ENCODE measurements around the gene HPCA. TPM values are rescaled to one million over a fixed set of nuclear protein-coding genes. Genes with fewer than 3 reads are reported as not detected.

HPCA gene
- total and polyA plus RNA-seq, 2 of the 4 experiments (the other 2 are of a cell fraction), result 0.22 TPM; not detected in 1

DNA sequence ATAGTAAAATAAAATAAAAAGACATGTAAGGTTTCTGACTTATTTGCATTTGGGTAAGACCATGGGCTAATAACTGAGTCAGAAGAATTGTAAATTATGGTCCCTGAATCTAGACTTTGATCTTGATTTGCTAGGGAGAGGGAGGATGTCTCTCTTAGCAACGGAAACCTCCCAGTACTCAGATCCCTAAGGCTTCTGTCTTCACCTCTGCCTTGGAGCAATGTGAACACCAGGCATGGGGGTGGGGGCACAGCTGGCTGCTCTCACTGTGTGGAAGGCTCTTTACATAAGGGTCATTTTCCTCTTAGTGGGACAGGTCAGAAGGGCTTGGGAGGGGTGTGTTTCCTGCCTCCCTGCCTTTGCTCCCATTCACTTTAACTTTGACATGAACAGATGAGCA, 31.9 kb downstream of the HPCA start:
- no peaks in the 10 kb centered on the region for H3K27me3 ChIP-seq (ENCODE audit: control insufficient read depth, insufficient read depth, low read length)
- WGBS, 2 experiments (ENCODE audit: extremely low coverage in 2 of 2, insufficient read length in 1 of 2), result no CpG with 5 or more reads among the region's 1 CpG
- no TSS peak for BruUV-seq (replicated peaks)
- no peak overlapping the region for H2AK5ac ChIP-seq (ENCODE audit: low read depth, low read length)
- intact Hi-C loops (cut with micrococcal nuclease) (no loop called here), dilution Hi-C loops (cut with HindIII; ENCODE audit: low sequenced_read_pairs, unreplicated experiment) (no loop called here), in situ Hi-C loops (cut with MboI; ENCODE audit: low sequenced_read_pairs) (no loop called here)
- H2AK9ac ChIP-seq (replicated peaks; ENCODE audit: low read depth, low read length, poor library complexity), result no peak overlapping the region
- no peaks in the 10 kb centered on the region for H3K79me1 ChIP-seq (ENCODE audit: low read depth in 1 of 2, low read length in 2 of 2)
- H2BK20ac ChIP-seq (ENCODE audit: low read depth, low read length), result no peak overlapping the region
- POLR2A ChIA-PET (ENCODE audit: unreplicated experiment), result no interaction called here
- H4K8ac ChIP-seq (ENCODE audit: low read depth in 2 of 2, low read length in 2 of 2), result no peak overlapping the region
- no peak overlapping the region for H2BK5ac ChIP-seq (ENCODE audit: low read depth, low read length, poor library complexity, severe bottlenecking)
- no peak overlapping the region for H3K18ac ChIP-seq (ENCODE audit: low read depth, low read length)
- CTCF ChIA-PET, result no interaction called here
- H3K27ac ChIP-seq (ENCODE audit: insufficient read depth, low read length), result no peak overlapping the region
- H3K9me3 ChIP-seq (ENCODE audit: control insufficient read depth, insufficient read depth, low read length), result 0 out of 2 replicates have a peak, but pooled peaks cover 2% of the 10 kb centered on the region
- peaks cover 4% of the 10 kb centered on the region for H3K9me1 ChIP-seq (ENCODE audit: insufficient read depth, low read length)
- H3K56ac ChIP-seq (ENCODE audit: extremely low read depth, insufficient read depth, low read length), result no peak overlapping the region
- H3K4me2 ChIP-seq (ENCODE audit: low read depth, low read length), result no peak overlapping the region
- no peak overlapping the region for H2BK120ac ChIP-seq (ENCODE audit: low read depth, low read length)
- ATAC-seq (ENCODE audit: low read depth), result no peak
- TF ChIP-seq, protein P1, sequence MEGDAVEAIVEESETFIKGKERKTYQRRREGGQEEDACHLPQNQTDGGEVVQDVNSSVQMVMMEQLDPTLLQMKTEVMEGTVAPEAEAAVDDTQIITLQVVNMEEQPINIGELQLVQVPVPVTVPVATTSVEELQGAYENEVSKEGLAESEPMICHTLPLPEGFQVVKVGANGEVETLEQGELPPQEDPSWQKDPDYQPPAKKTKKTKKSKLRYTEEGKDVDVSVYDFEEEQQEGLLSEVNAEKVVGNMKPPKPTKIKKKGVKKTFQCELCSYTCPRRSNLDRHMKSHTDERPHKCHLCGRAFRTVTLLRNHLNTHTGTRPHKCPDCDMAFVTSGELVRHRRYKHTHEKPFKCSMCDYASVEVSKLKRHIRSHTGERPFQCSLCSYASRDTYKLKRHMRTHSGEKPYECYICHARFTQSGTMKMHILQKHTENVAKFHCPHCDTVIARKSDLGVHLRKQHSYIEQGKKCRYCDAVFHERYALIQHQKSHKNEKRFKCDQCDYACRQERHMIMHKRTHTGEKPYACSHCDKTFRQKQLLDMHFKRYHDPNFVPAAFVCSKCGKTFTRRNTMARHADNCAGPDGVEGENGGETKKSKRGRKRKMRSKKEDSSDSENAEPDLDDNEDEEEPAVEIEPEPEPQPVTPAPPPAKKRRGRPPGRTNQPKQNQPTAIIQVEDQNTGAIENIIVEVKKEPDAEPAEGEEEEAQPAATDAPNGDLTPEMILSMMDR (conservative IDR thresholded peaks at IDR 0.05; ENCODE audit: low read depth, low read length), result no peak
- no peak for TF ChIP-seq USF2 (IDR thresholded peaks at IDR 0.05; ENCODE audit: low read depth, low read length)
- no peak for TF ChIP-seq BHLHE40 (IDR thresholded peaks at IDR 0.05; ENCODE audit: low read depth, low read length)
- TF ChIP-seq NFE2L2 (IDR thresholded peaks at IDR 0.05; ENCODE audit: low read depth, low read length), result no peak
- no peak overlapping the region for H3K14ac ChIP-seq (replicated peaks; ENCODE audit: low read depth, low read length)
- no peak overlapping the region for H3K4me3 ChIP-seq (ENCODE audit: insufficient read depth, low read depth, low read length)
- DNase-seq, result no peak
- no peak overlapping the region for H2BK15ac ChIP-seq (ENCODE audit: low read depth, low read length)
- no peak overlapping the region for H3K23ac ChIP-seq (ENCODE audit: low read depth, low read length)
- no peaks in the 10 kb centered on the region for H4K20me1 ChIP-seq (ENCODE audit: insufficient read depth, low read length)
- no peaks in the 10 kb centered on the region for H3K36me3 ChIP-seq (ENCODE audit: control insufficient read depth, insufficient read depth, low read length)
- no peak overlapping the region for H2AFZ ChIP-seq (replicated peaks; ENCODE audit: low read length, poor library complexity)
- no peak overlapping the region for H4K5ac ChIP-seq (ENCODE audit: low read depth, low read length)
- no peak overlapping the region for H3K4ac ChIP-seq (ENCODE audit: low read depth, low read length)
- 0 out of 2 replicates have a peak, but pooled peaks cover 1% of the 10 kb centered on the region for H3K4me1 ChIP-seq (ENCODE audit: control insufficient read depth, insufficient read depth, low read length)
- no peak overlapping the region for H3K9ac ChIP-seq (ENCODE audit: low read depth, low read length)
- no peak overlapping the region for H4K91ac ChIP-seq (ENCODE audit: insufficient read depth, low read depth, low read length)

All from IMR-90 (cell line).